GM06990 (cell line): ENCODE data around the gene CCDC85C.
A peak's percentile ranks its signal among the peaks of the same experiment; 100 is the strongest.

Experiments
- DNase-seq: peaks from one replicate; pipeline ENCODE4 v3.0.0-alpha.2; 2011; ENCODE audit not compliant: insufficient read length; ENCODE audit errors: extremely low read depth
- H3K27me3 ChIP-seq: replicated peaks from 2 replicates; pipeline ENCODE4 v1.6.0; 2011; ENCODE audit warnings: low read length; ENCODE audit not compliant: control insufficient read depth, insufficient read depth
- H3K36me3 ChIP-seq: 2 replicates; pipeline ENCODE4 v1.5.1; 2011; ENCODE audit warnings: low read length; ENCODE audit not compliant: control insufficient read depth, insufficient read depth
- H3K4me3 ChIP-seq: replicated peaks from 2 replicates; pipeline ENCODE4 v1.5.1; 2011; ENCODE audit warnings: low read depth, mild to moderate bottlenecking, control low read depth, low read length
- TF ChIP-seq, protein P1 (sequence below): IDR thresholded peaks from 2 replicates; pipeline ENCODE4 v1.5.1; 2011; ENCODE audit warnings: low read length, control low read depth, mild to moderate bottlenecking, inconsistent platforms; ENCODE audit not compliant: insufficient read depth, poor library complexity, severe bottlenecking

The CCDC85C gene

DNA sequence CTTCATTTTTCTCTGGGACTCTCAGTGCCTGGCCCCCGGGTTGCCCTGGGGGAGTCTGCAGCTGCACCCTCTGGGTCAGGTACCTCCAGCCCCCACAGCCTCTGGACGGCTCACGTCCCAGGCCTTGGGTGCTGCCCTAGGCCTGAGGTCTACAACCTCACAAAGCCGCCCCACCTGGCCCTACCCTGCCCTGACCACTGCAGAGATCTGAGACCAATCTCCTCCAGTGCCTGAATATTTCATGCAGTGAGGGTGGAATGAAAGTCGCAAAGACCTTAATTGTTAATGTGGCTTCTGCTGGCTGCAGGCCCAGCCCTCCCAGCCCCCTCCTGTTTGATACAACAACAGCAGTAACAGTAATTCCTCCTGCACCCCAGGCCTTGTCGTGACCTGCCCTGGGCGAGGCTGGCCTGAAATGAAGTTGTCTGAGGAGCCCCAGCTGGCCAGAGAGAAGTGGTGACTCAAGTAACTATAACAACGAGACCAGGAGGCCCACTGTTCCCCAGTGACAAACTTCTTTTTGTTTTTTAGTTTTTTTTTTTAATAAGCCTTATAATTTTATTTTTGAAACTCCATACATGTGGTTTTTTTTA is 8.8 kb upstream of the CCDC85C start:
- TF ChIP-seq, protein P1, sequence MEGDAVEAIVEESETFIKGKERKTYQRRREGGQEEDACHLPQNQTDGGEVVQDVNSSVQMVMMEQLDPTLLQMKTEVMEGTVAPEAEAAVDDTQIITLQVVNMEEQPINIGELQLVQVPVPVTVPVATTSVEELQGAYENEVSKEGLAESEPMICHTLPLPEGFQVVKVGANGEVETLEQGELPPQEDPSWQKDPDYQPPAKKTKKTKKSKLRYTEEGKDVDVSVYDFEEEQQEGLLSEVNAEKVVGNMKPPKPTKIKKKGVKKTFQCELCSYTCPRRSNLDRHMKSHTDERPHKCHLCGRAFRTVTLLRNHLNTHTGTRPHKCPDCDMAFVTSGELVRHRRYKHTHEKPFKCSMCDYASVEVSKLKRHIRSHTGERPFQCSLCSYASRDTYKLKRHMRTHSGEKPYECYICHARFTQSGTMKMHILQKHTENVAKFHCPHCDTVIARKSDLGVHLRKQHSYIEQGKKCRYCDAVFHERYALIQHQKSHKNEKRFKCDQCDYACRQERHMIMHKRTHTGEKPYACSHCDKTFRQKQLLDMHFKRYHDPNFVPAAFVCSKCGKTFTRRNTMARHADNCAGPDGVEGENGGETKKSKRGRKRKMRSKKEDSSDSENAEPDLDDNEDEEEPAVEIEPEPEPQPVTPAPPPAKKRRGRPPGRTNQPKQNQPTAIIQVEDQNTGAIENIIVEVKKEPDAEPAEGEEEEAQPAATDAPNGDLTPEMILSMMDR = no peak
- H3K4me3 ChIP-seq = no peak overlapping the region
- no peak for DNase-seq
- H3K36me3 ChIP-seq = no peaks in the 10 kb centered on the region
- no peaks in the 10 kb centered on the region; the same call in 1 of the 2 replicates for H3K27me3 ChIP-seq

- Histone ChIP-seq H3K27me3 (no peaks in the 10 kb centered on the region), H3K36me3 (no peaks in the 10 kb centered on the region), H3K4me3 (no peak overlapping the region)
- DNase-seq = no peak
- TF ChIP-seq, protein P1 = no peak
These were observed 8.2 kb upstream of the CCDC85C start for GRCh38 chr14:99612071-99612737.

DNA sequence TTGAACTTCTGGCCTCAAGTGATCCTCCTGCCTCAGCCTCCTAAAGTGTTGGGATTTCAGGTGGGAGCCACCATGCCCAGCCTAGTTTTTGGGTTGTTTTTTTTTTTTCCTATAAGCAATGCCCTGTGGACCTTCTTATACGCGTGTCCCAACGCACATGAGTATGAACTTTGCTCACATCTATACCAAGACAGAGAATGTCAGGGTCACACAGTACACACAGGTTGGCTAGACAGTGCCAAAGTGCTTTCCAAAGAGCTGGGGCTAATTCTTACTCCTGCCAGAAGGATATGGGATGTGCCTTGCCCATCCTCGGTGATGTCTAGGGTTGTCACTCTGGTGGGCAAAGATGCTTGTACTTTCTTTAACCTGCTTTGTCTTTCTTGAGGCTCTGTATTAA is 7.6 kb upstream of the CCDC85C start:
- no peak for DNase-seq
- Histone ChIP-seq H3K27me3 (no peaks in the 10 kb centered on the region), H3K36me3 (no peaks in the 10 kb centered on the region), H3K4me3 (no peak overlapping the region)
- TF ChIP-seq, protein P1 = no peak

DNA sequence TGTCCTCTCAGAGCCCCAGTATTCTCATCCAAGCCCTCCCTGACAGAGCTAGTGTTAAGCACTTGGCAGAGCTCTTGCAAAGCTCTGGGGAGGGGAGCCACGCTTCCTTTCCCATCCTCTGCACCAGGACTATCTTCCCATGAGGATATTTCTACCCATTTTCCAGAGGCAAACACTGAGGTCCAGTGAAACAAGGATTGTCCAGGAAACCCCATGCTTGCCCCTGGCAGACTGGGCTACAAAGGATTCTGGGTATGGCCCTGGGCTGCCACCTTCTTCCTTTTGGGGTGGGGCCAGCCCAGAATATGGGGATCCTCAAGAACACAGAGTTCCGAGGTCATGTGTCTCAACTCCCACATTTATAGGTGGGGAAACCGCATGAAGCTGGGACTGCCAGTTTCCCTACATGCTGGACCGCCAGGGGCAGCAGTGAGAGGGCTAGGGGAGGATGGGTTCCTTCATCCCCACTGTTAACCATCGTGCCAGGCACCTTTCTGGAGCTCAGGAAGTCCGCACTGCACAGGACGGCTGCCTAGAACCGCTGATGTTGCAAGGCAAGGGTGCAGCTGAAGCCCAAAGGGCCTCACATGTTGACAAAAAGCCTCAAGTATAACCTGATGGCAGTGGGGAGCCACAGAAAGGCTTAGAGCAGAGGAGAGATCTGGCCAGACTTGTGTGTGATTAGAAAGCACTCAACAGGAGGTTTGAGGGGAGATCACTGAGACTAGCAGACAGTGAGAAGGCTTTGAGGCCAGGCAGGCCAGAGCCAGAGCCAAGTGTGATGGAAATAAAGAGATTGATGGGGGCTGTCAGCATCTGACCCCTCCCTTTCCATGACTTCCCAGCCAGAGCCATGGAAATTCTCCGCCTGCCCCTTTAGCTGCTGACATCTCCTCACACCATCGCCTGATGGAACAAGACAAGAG is 5.5 kb upstream of the CCDC85C start:
- H3K27me3 ChIP-seq = no peaks in the 10 kb centered on the region
- no peak for DNase-seq
- TF ChIP-seq, protein P1 = peak; percentile 58
- H3K4me3 ChIP-seq = no peak overlapping the region
- H3K36me3 ChIP-seq = no peaks in the 10 kb centered on the region

- TF ChIP-seq, protein P1 = no peak
- Histone ChIP-seq H3K4me3 (no peak overlapping the region), H3K27me3 (no peaks in the 10 kb centered on the region), H3K36me3 (no peaks in the 10 kb centered on the region)
- no peak for DNase-seq
These were observed 4.6 kb upstream of the CCDC85C start for GRCh38 chr14:99608591-99608990.
